K562 (cell line): ENCODE measurements around the gene PURA. TPM values are rescaled to one million over a fixed set of nuclear protein-coding genes. Genes with fewer than 3 reads are reported as not detected.
A peak's percentile ranks its signal among the peaks of the same experiment; 100 is the strongest.

Experiments used
- BMI1 ChIP-seq: fragments of 150-350 bp; IDR thresholded peaks from 2 replicates; pipeline ENCODE4 v1.6.1; 2014; ENCODE audit warnings: low read length
- CBFB ChIP-seq: sonication (generic); formaldehyde crosslinking; IDR thresholded peaks from 2 replicates; pipeline ENCODE4 v1.4.0; 2020; ENCODE audit warnings: mild to moderate bottlenecking, missing genetic modification reagents
- ESRRB ChIP-seq: fragments of 250-450 bp; sonication (Bioruptor Pico); IDR thresholded peaks from 2 replicates; pipeline ENCODE4 v1.5.0; 2020; ENCODE audit warnings: mild to moderate bottlenecking, moderate library complexity, borderline replicate concordance
- HCFC1 ChIP-seq: IDR thresholded peaks from 2 replicates; pipeline ENCODE4 v1.6.1; 2012; ENCODE audit warnings: low read depth, low read length, improper control_type of control experiment
- HDAC8 ChIP-seq: fragments of 450-650 bp; IDR thresholded peaks from 2 replicates; pipeline ENCODE4 v1.6.1; 2016; ENCODE audit warnings: mild to moderate bottlenecking, missing genetic modification characterization, moderate library complexity, missing compliant biosample characterization
- HMG20B ChIP-seq: fragments of 250-450 bp; sonication (Bioruptor Pico); IDR thresholded peaks from 2 replicates; pipeline ENCODE4 v1.5.0; 2021; ENCODE audit warnings: mild to moderate bottlenecking
- IFI16 ChIP-seq: fragments of 250-450 bp; sonication (Bioruptor Pico); IDR thresholded peaks from 2 replicates; pipeline ENCODE4 v2.1.2; 2022; ENCODE audit warnings: mild to moderate bottlenecking, inconsistent platforms
- KAT2B ChIP-seq: IDR thresholded peaks from one replicate; pipeline ENCODE4 v1.6.1; 2012; ENCODE audit warnings: low read depth, mild to moderate bottlenecking, control low read depth, inconsistent platforms, low read length, moderate library complexity
- POLR2AphosphoS2 ChIP-seq: IDR thresholded peaks from 2 replicates; pipeline ENCODE4 v1.6.1; 2012; ENCODE audit warnings: low read length, improper control_type of control experiment
- POLR2G ChIP-seq: fragments of 200-400 bp; formaldehyde crosslinking; IDR thresholded peaks from 2 replicates; pipeline ENCODE4 v1.6.1; 2017; ENCODE audit warnings: low read depth, mild to moderate bottlenecking, antibody characterized with exemption, low read length, moderate library complexity
- POLR3A ChIP-seq: IDR thresholded peaks from 2 replicates; pipeline ENCODE4 v1.6.1; 2011; ENCODE audit warnings: borderline replicate concordance, mild to moderate bottlenecking, moderate library complexity; ENCODE audit not compliant: insufficient read length, insufficient read depth; ENCODE audit errors: extremely low read depth
- SMC3 ChIP-seq: conservative IDR thresholded peaks from 2 replicates; pipeline ENCODE4 v1.6.1; 2011; ENCODE audit warnings: low read depth, low read length, improper control_type of control experiment; ENCODE audit not compliant: insufficient read depth
- SRSF7 ChIP-seq: fragments of 200-400 bp; formaldehyde crosslinking; optimal IDR thresholded peaks from 2 replicates; pipeline ENCODE3; 2017; ENCODE audit warnings: mild to moderate bottlenecking, low read depth, low read length
- SUPT5H ChIP-seq: fragments of 450-650 bp; IDR thresholded peaks from 2 replicates; pipeline ENCODE4 v1.6.1; 2016
- TCF7 ChIP-seq: sonication (generic); IDR thresholded peaks from 2 replicates; pipeline ENCODE4 v1.6.1; 2016; ENCODE audit warnings: antibody characterized with exemption, borderline replicate concordance
- ZNF324 ChIP-seq: fragments of 250-450 bp; sonication (Bioruptor Pico); IDR thresholded peaks from 2 replicates; pipeline ENCODE4 v1.4.0; 2020; ENCODE audit warnings: mild to moderate bottlenecking
- ZNF354B ChIP-seq: fragments of 250-450 bp; sonication (Bioruptor Pico); IDR thresholded peaks from 2 replicates; pipeline ENCODE4 v1.4.0; 2020
- ZSCAN29 ChIP-seq: fragments of 450-650 bp; IDR thresholded peaks from 2 replicates; pipeline ENCODE4 v1.6.1; 2017
- ZSCAN32 ChIP-seq: fragments of 450-650 bp; formaldehyde crosslinking; IDR thresholded peaks from 2 replicates; pipeline ENCODE4 v1.4.0; 2020; ENCODE audit warnings: mild to moderate bottlenecking, moderate library complexity
- polyA plus RNA-seq, 8 experiments: library from polyadenylated mRNA; depleted of rRNA in 4 of 8; stranded (reverse) in 5 of 8; unstranded in 3 of 8; fragments of >200 nt; fragmentation: Nextera tagmentation in 2 of 8; fragmentation: Illumina TruSeq in 1 of 8; extraction: Ambion mirVana in 2 of 8; extraction: Trizol in 1 of 8; gene quantifications; 2 replicates each; pipeline versions ENCODE4 v1.2.1 to v1.2.3, GENCODE V29; 2011 to 2014; ENCODE audit warnings: inconsistent platforms in 1 of 8, missing spikeins in 1 of 8
- total RNA-seq, 7 experiments: library from RNA; depleted of rRNA in 6 of 7; stranded (reverse); fragments of >200 nt in 6 of 7; fragmentation: Illumina TruSeq in 2 of 7; extraction: Trizol in 2 of 7; gene quantifications; 2 replicates each; pipeline versions ENCODE4 v1.2.1 to v1.2.3, GENCODE V29; 2011 to 2021; ENCODE audit warnings: low replicate concordance in 1 of 7
- TF ChIP-seq, protein P1 (sequence below): IDR thresholded peaks from 2 replicates; pipeline ENCODE4 v1.6.1; 2011; ENCODE audit not compliant: insufficient read length; ENCODE audit errors: extremely low read depth
- TF ChIP-seq, protein P2 (sequence below): sonication (generic); formaldehyde crosslinking; IDR thresholded peaks from 2 replicates; pipeline ENCODE4 v1.9.0; 2022; ENCODE audit warnings: mild to moderate bottlenecking, missing genetic modification reagents
- TF ChIP-seq, protein P3 (sequence below): sonication (generic); formaldehyde crosslinking; IDR thresholded peaks from 2 replicates; pipeline ENCODE4 v1.8.0; 2022; ENCODE audit warnings: missing genetic modification reagents, mild to moderate bottlenecking, borderline replicate concordance
- TF ChIP-seq, protein P4 (sequence below): fragments of 150-350 bp; IDR thresholded peaks from 2 replicates; pipeline ENCODE4 v1.6.1; 2014; ENCODE audit warnings: low read depth, mild to moderate bottlenecking, low read length, borderline replicate concordance

PURA gene
- total and polyA plus RNA-seq, 9 of the 15 experiments (the other 6 are each of a cell fraction or from before 2014, with no cell fraction given): 3.2 to 11.1 (median 5.4) TPM

DNA sequence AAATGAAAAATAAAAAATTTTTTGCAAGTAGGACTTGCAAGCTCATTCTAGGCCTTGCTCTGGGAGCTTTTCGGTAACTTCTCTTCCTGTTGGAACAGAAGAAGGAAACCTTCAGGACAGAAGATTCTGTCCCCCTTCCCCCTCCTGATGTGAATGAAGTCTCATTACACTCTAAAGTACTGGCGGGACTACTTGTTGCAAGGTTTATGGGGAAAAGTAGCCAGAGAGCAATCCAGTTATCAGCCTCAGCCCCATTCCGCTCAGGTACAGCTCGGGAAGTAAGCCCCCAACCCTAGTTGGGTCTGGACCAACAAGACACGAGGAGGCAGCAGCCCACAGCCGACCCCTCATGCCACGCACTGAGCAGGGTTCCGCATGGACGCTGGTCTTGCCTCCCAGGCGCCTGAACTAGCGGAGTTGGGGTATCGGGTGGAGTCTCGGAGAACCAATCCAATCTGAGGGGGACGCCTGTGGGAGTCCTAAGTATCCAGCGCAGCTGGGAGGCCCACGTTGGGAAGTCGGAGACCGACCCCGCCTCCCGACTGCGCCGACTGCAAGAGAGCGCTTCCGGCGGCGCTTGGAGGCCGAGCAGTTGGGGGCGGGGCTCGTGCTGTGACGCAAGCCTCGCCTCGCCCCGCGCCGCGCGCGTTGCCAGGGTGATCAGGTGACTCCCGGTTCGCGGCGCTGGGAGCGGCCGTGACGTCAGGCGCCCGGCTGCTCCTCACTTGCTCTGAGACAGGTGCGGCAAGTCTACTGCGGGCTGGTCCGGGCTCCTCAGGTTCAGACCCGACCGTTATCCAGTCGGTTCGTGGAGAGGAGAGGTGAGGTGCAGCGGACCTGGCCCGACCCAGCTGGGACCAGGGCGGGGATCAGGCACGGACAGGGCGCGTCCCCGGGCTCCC lies 60.8 kb downstream of the PURA start, which contains the start of gene CYSTM1 (continued):
- TF ChIP-seq, protein P1, sequence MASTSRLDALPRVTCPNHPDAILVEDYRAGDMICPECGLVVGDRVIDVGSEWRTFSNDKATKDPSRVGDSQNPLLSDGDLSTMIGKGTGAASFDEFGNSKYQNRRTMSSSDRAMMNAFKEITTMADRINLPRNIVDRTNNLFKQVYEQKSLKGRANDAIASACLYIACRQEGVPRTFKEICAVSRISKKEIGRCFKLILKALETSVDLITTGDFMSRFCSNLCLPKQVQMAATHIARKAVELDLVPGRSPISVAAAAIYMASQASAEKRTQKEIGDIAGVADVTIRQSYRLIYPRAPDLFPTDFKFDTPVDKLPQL: no peak
- TF ChIP-seq POLR2G (peak; percentile 88), HCFC1 (0 out of 2 replicates have a peak, but pooled peaks have one; percentile 27), SUPT5H (peak; percentile 82), SRSF7 (no peak), CBFB (CRISPR knock-in tag) (no peak), SMC3 (no peak), BMI1 (peak; percentile 74), ZSCAN32 (no peak), ESRRB (no peak), KAT2B (no peak), HMG20B (no peak), IFI16 (CRISPR knock-in tag) (no peak), ZNF324 (CRISPR knock-in tag) (no peak), ZNF354B (CRISPR knock-in tag) (no peak), ZSCAN29 (no peak), HDAC8 (tag) (0 out of 2 replicates have a peak, but pooled peaks have one; percentile 31), TCF7 (no peak; the same call in 1 of the 2 replicates), POLR2AphosphoS2 (peak; percentile 86; the same call in 1 of the 2 replicates), POLR3A (no peak)
- TF ChIP-seq, protein P2, sequence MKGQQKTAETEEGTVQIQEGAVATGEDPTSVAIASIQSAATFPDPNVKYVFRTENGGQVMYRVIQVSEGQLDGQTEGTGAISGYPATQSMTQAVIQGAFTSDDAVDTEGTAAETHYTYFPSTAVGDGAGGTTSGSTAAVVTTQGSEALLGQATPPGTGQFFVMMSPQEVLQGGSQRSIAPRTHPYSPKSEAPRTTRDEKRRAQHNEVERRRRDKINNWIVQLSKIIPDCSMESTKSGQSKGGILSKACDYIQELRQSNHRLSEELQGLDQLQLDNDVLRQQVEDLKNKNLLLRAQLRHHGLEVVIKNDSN (CRISPR knock-in tag): peak; percentile 81
- TF ChIP-seq, protein P3, sequence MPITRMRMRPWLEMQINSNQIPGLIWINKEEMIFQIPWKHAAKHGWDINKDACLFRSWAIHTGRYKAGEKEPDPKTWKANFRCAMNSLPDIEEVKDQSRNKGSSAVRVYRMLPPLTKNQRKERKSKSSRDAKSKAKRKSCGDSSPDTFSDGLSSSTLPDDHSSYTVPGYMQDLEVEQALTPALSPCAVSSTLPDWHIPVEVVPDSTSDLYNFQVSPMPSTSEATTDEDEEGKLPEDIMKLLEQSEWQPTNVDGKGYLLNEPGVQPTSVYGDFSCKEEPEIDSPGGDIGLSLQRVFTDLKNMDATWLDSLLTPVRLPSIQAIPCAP (CRISPR knock-in tag): no peak
- TF ChIP-seq, protein P4, sequence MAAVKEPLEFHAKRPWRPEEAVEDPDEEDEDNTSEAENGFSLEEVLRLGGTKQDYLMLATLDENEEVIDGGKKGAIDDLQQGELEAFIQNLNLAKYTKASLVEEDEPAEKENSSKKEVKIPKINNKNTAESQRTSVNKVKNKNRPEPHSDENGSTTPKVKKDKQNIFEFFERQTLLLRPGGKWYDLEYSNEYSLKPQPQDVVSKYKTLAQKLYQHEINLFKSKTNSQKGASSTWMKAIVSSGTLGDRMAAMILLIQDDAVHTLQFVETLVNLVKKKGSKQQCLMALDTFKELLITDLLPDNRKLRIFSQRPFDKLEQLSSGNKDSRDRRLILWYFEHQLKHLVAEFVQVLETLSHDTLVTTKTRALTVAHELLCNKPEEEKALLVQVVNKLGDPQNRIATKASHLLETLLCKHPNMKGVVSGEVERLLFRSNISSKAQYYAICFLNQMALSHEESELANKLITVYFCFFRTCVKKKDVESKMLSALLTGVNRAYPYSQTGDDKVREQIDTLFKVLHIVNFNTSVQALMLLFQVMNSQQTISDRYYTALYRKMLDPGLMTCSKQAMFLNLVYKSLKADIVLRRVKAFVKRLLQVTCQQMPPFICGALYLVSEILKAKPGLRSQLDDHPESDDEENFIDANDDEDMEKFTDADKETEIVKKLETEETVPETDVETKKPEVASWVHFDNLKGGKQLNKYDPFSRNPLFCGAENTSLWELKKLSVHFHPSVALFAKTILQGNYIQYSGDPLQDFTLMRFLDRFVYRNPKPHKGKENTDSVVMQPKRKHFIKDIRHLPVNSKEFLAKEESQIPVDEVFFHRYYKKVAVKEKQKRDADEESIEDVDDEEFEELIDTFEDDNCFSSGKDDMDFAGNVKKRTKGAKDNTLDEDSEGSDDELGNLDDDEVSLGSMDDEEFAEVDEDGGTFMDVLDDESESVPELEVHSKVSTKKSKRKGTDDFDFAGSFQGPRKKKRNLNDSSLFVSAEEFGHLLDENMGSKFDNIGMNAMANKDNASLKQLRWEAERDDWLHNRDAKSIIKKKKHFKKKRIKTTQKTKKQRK: no peak
